Mammary epithelial cell (primary cell): Measurements from ENCODE around the gene NUDT14.

Source experiments
- CTCF ChIP-seq, 2 donors: IDR thresholded peaks in 1 of 2; conservative IDR thresholded peaks in 1 of 2; 2 replicates each; pipeline ENCODE4 v1.5.1; 2011 to 2012; ENCODE audit warnings: inconsistent platforms in 2 of 2, low read length in 2 of 2, mild to moderate bottlenecking in 2 of 2, control low read depth in 1 of 2, low read depth in 1 of 2; ENCODE audit not compliant: insufficient read depth in 1 of 2; ENCODE audit errors: extremely low read depth in 1 of 2
- EZH2 ChIP-seq: IDR thresholded peaks from 2 replicates; pipeline ENCODE4 v1.6.1; 2012; ENCODE audit warnings: low read length, inconsistent platforms, borderline replicate concordance

- TF ChIP-seq CTCF (conservative IDR thresholded peaks at IDR 0.05 in 1 of 2, IDR thresholded peaks at IDR 0.05 in 1 of 2; ENCODE audit: extremely low read depth in 1 of 2, insufficient read depth in 1 of 2, low read depth in 1 of 2, low read length in 2 of 2): no peak
- TF ChIP-seq EZH2: no peak
These were observed 38.6 kb upstream of the NUDT14 start for GRCh38 chr14:105219753-105220152.
